K562 (cell line): ENCODE measurements around the gene MAP1LC3B. TPM values are rescaled to one million over a fixed set of nuclear protein-coding genes. Genes with fewer than 3 reads are reported as not detected.

Experiments
- BRD9 ChIP-seq: fragments of 450-650 bp; IDR thresholded peaks from 2 replicates; pipeline ENCODE4 v1.6.1; 2018; ENCODE audit warnings: low read depth; ENCODE audit not compliant: partially characterized antibody
- CBX5 ChIP-seq: IDR thresholded peaks from 2 replicates; pipeline ENCODE4 v1.6.1; 2014; ENCODE audit warnings: low read depth, borderline replicate concordance
- CREBBP ChIP-seq: IDR thresholded peaks from one replicate; pipeline ENCODE4 v1.6.1; 2012; ENCODE audit warnings: low read depth, mild to moderate bottlenecking, control low read depth, inconsistent platforms, low read length
- ETV6 ChIP-seq, 3 experiments: fragments of 150-350 bp in 1 of 3; sonication (generic) in 1 of 3; formaldehyde crosslinking in 1 of 3; IDR thresholded peaks; 2 replicates each; pipeline versions ENCODE4 v1.6.1 to v1.8.0; 2014 to 2022; ENCODE audit warnings: borderline replicate concordance in 2 of 3, low read depth in 2 of 3, antibody characterized with exemption in 1 of 3, low read length in 1 of 3, mild to moderate bottlenecking in 1 of 3, missing genetic modification reagents in 1 of 3
- FOXK1 ChIP-seq: sonication (generic); formaldehyde crosslinking; IDR thresholded peaks from 2 replicates; pipeline ENCODE4 v1.8.0; 2022; ENCODE audit warnings: missing genetic modification reagents, mild to moderate bottlenecking, borderline replicate concordance
- FOXO4 ChIP-seq: fragments of 450-650 bp; formaldehyde crosslinking; IDR thresholded peaks from 2 replicates; pipeline ENCODE4 v1.4.0; 2020; ENCODE audit warnings: mild to moderate bottlenecking, moderate library complexity
- NFE2 ChIP-seq: IDR thresholded peaks from 2 replicates; pipeline ENCODE4 v1.6.1; 2014; ENCODE audit warnings: antibody characterized with exemption, low read depth
- NFIC ChIP-seq: fragments of 450-650 bp; IDR thresholded peaks from 2 replicates; pipeline ENCODE4 v1.6.1; 2017; ENCODE audit warnings: mild to moderate bottlenecking, inconsistent platforms
- RBFOX2 ChIP-seq: fragments of 200-400 bp; formaldehyde crosslinking; IDR thresholded peaks from 2 replicates; pipeline ENCODE4 v1.6.1; 2017; ENCODE audit warnings: low read depth, mild to moderate bottlenecking, low read length, moderate library complexity
- RUNX1 ChIP-seq: sonication (generic); IDR thresholded peaks from 2 replicates; pipeline ENCODE4 v1.6.1; 2016; ENCODE audit warnings: antibody characterized with exemption, low read depth
- SRSF7 ChIP-seq: fragments of 200-400 bp; formaldehyde crosslinking; optimal IDR thresholded peaks from 2 replicates; pipeline ENCODE3; 2017; ENCODE audit warnings: mild to moderate bottlenecking, low read depth, low read length
- YY1 ChIP-seq, 3 experiments: IDR thresholded peaks; 2 replicates each; pipeline ENCODE4 v1.6.1; 2011; ENCODE audit warnings: low read length in 2 of 3, mild to moderate bottlenecking in 2 of 3, moderate library complexity in 2 of 3, borderline replicate concordance in 1 of 3, control low read depth in 1 of 3, low read depth in 1 of 3; ENCODE audit not compliant: insufficient read depth in 3 of 3, insufficient replicate concordance in 2 of 3, control insufficient read depth in 1 of 3, insufficient read length in 1 of 3; ENCODE audit errors: extremely low read depth in 1 of 3
- ZBTB12 ChIP-seq: fragments of 250-450 bp; sonication (Bioruptor Pico); IDR thresholded peaks from 2 replicates; pipeline ENCODE4 v1.4.0; 2020
- ZNF75A ChIP-seq: fragments of 450-650 bp; formaldehyde crosslinking; IDR thresholded peaks from 2 replicates; pipeline ENCODE4 v1.4.0; 2020; ENCODE audit warnings: mild to moderate bottlenecking
- ZNF76 ChIP-seq: fragments of 250-450 bp; sonication (Bioruptor Pico); IDR thresholded peaks from 2 replicates; pipeline ENCODE4 v1.4.0; 2020; ENCODE audit warnings: mild to moderate bottlenecking, moderate library complexity, borderline replicate concordance
- polyA plus RNA-seq, 8 experiments: library from polyadenylated mRNA; depleted of rRNA in 4 of 8; stranded (reverse) in 5 of 8; unstranded in 3 of 8; fragments of >200 nt; fragmentation: Nextera tagmentation in 2 of 8; fragmentation: Illumina TruSeq in 1 of 8; extraction: Ambion mirVana in 2 of 8; extraction: Trizol in 1 of 8; gene quantifications; 2 replicates each; pipeline versions ENCODE4 v1.2.1 to v1.2.3, GENCODE V29; 2011 to 2014; ENCODE audit warnings: inconsistent platforms in 1 of 8, missing spikeins in 1 of 8
- total RNA-seq, 7 experiments: library from RNA; depleted of rRNA in 6 of 7; stranded (reverse); fragments of >200 nt in 6 of 7; fragmentation: Illumina TruSeq in 2 of 7; extraction: Trizol in 2 of 7; gene quantifications; 2 replicates each; pipeline versions ENCODE4 v1.2.1 to v1.2.3, GENCODE V29; 2011 to 2021; ENCODE audit warnings: low replicate concordance in 1 of 7
- TF ChIP-seq, protein P1 (sequence below): IDR thresholded peaks from 3 replicates; pipeline ENCODE4 v1.6.1; 2011; ENCODE audit warnings: borderline replicate concordance, mild to moderate bottlenecking; ENCODE audit not compliant: insufficient read length, insufficient read depth
- TF ChIP-seq, protein P2 (sequence below), 2 experiments: fragments of 450-650 bp; IDR thresholded peaks; 2 replicates each; pipeline ENCODE4 v1.6.1; 2016
- TF ChIP-seq, protein P3 (sequence below): fragments of 250-450 bp; sonication (Bioruptor Pico); IDR thresholded peaks from 2 replicates; pipeline ENCODE4 v1.8.0; 2021; ENCODE audit warnings: moderate library complexity, mild to moderate bottlenecking, inconsistent platforms

The MAP1LC3B gene
- total and polyA plus RNA-seq, 9 of the 15 experiments (the other 6 are each of a cell fraction or from before 2014, with no cell fraction given), result 16.0 to 81.5 (median 36.7) TPM

DNA sequence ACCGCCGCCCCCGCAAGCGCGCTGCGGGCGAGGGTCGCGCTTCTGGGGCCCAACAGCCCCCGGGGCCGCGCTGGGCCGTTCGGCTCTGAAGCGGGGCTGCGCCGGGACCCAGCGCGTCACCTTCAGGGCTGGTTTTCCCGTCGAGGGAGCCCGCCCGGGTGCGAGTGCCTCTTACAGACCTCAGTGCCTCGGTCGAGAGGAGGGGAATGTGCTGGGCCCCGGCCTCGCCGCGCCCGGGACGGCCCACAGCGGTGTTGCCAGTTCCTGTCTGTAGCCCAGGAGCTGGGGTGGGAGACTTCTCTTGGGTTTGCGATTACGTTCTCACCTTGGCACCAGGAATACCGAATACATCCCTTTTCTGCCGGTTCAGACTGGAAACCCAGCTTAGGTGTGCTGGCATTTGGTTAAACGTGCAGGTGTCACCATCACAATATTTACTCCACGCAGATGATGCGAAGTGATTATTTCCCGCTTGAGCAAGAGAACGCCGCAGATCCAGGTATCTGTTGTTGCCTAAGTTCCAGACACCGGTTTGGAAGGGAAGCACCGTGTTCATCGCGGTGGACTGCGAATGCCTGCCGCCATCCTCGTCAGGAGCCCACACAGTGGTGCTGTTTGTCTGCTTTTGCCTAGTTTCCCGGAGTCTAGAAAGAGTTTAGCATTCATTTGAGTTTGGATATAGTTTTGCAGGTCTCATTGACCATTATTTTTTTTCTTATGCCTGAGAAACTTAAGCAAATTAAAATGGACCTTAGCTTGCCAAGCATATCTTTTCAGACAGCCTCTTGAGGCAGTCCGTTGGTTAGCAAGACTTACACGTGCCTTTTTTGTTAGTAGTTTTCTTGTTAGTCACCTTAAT, 914 bp downstream of the MAP1LC3B start (continued):
- TF ChIP-seq, protein P1, sequence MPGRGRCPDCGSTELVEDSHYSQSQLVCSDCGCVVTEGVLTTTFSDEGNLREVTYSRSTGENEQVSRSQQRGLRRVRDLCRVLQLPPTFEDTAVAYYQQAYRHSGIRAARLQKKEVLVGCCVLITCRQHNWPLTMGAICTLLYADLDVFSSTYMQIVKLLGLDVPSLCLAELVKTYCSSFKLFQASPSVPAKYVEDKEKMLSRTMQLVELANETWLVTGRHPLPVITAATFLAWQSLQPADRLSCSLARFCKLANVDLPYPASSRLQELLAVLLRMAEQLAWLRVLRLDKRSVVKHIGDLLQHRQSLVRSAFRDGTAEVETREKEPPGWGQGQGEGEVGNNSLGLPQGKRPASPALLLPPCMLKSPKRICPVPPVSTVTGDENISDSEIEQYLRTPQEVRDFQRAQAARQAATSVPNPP, result no peak
- TF ChIP-seq CREBBP (no peak), ETV6 (IDR thresholded peaks at IDR 0.05; ENCODE audit: borderline replicate concordance in 1 of 2, low read depth in 2 of 2, low read length in 1 of 2) (no peak), ETV6 (CRISPR knock-in tag; IDR thresholded peaks at IDR 0.05; ENCODE audit: borderline replicate concordance) (no peak), SRSF7 (no peak), CBX5 (no peak), NFIC (no peak), ZNF76 (CRISPR knock-in tag) (no peak), RUNX1 (no peak), BRD9 (no peak), RBFOX2 (peak; percentile 92), FOXO4 (CRISPR knock-in tag) (no peak), ZNF75A (CRISPR knock-in tag) (no peak), NFE2 (no peak), ZBTB12 (CRISPR knock-in tag) (no peak), YY1 (IDR thresholded peaks at IDR 0.05; ENCODE audit: borderline replicate concordance in 1 of 3, control insufficient read depth in 1 of 3, extremely low read depth in 1 of 3, insufficient read depth in 3 of 3, insufficient read length in 1 of 3, insufficient replicate concordance in 2 of 3, low read depth in 1 of 3, low read length in 2 of 3) (peak in 1 of 3 experiments; percentile 55), FOXK1 (CRISPR knock-in tag) (no peak)
- TF ChIP-seq, protein P2, sequence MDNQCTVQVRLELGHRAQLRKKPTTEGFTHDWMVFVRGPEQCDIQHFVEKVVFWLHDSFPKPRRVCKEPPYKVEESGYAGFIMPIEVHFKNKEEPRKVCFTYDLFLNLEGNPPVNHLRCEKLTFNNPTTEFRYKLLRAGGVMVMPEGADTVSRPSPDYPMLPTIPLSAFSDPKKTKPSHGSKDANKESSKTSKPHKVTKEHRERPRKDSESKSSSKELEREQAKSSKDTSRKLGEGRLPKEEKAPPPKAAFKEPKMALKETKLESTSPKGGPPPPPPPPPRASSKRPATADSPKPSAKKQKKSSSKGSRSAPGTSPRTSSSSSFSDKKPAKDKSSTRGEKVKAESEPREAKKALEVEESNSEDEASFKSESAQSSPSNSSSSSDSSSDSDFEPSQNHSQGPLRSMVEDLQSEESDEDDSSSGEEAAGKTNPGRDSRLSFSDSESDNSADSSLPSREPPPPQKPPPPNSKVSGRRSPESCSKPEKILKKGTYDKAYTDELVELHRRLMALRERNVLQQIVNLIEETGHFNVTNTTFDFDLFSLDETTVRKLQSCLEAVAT (IDR thresholded peaks at IDR 0.05), result no peak; a peak in 4 of 4 replicates
- TF ChIP-seq, protein P3, sequence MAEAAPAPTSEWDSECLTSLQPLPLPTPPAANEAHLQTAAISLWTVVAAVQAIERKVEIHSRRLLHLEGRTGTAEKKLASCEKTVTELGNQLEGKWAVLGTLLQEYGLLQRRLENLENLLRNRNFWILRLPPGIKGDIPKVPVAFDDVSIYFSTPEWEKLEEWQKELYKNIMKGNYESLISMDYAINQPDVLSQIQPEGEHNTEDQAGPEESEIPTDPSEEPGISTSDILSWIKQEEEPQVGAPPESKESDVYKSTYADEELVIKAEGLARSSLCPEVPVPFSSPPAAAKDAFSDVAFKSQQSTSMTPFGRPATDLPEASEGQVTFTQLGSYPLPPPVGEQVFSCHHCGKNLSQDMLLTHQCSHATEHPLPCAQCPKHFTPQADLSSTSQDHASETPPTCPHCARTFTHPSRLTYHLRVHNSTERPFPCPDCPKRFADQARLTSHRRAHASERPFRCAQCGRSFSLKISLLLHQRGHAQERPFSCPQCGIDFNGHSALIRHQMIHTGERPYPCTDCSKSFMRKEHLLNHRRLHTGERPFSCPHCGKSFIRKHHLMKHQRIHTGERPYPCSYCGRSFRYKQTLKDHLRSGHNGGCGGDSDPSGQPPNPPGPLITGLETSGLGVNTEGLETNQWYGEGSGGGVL, result no peak
